Suprapubic skin (tissue), 3 donors: ENCODE measurements around the gene C1QTNF5.

Source experiments
- EP300 ChIP-seq: sonication (generic); formaldehyde crosslinking; IDR thresholded peaks from one replicate; pipeline ENCODE4 v1.6.1; 2017; ENCODE audit warnings: antibody characterized with exemption
- POLR2A ChIP-seq, 2 donors: fragments of 450-650 bp; IDR thresholded peaks; one replicate each; pipeline ENCODE4 v1.6.1; 2017; ENCODE audit warnings: antibody characterized with exemption in 2 of 2, mild to moderate bottlenecking in 2 of 2, moderate library complexity in 2 of 2
- TF ChIP-seq, protein P1 (sequence below), 2 donors: fragments of 200-600 bp in 1 of 2; fragments of 450-650 bp in 1 of 2; sonication (generic) in 1 of 2; IDR thresholded peaks; one replicate each; pipeline ENCODE4 v1.5.1; 2016 to 2019; ENCODE audit warnings: antibody characterized with exemption in 2 of 2, mild to moderate bottlenecking in 1 of 2, moderate library complexity in 1 of 2

DNA sequence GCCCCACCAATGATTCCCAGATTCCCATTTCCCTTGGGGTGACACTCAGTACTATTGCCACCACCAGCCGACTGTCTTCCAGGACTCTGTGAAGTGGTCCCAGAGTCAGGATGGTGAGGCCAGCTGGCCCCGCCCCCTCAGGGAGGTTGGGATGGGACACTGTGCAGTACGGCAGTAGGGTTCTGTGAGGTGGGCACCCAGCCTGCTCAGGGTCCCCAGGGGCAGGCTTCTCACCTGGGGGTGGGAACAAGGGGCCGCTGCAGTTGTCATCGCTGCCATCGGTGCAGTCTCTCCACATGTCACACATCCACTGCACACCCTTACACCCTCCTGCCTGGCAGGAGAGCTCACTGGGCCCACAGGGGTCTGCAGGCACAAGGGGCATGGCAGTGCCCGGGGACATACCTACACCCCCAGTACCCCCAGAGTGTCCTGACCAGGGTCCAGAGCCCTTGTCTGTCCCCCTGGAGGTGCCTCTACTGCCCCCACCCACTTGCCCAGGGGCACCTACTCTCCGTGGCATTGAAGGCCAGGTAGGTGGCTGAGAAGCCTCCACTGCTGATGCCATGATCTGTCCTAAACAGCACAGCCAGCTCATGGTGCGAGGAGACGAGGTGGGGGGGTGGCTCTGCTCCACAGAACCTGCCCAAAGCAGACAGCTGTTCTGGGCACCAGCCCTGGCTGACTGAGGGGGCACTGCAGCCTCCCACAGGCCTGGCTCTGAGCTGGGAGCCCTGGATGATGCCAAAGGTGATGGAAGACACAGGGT, 1.9 kb upstream of the C1QTNF5 start:
- TF ChIP-seq, protein P1, sequence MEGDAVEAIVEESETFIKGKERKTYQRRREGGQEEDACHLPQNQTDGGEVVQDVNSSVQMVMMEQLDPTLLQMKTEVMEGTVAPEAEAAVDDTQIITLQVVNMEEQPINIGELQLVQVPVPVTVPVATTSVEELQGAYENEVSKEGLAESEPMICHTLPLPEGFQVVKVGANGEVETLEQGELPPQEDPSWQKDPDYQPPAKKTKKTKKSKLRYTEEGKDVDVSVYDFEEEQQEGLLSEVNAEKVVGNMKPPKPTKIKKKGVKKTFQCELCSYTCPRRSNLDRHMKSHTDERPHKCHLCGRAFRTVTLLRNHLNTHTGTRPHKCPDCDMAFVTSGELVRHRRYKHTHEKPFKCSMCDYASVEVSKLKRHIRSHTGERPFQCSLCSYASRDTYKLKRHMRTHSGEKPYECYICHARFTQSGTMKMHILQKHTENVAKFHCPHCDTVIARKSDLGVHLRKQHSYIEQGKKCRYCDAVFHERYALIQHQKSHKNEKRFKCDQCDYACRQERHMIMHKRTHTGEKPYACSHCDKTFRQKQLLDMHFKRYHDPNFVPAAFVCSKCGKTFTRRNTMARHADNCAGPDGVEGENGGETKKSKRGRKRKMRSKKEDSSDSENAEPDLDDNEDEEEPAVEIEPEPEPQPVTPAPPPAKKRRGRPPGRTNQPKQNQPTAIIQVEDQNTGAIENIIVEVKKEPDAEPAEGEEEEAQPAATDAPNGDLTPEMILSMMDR (IDR thresholded peaks at IDR 0.05): no peak
- TF ChIP-seq EP300 (no peak), POLR2A (IDR thresholded peaks at IDR 0.05) (no peak)
